Measurements from ENCODE around the gene LTF. TPM values are rescaled to one million over a fixed set of nuclear protein-coding genes. Genes with fewer than 3 reads are reported as not detected.

LTF gene
- total and polyA plus RNA-seq, 9 of the 15 experiments (the other 6 are each of a cell fraction or from before 2014, with no cell fraction given): 0.07 TPM; not detected in 8

DNA sequence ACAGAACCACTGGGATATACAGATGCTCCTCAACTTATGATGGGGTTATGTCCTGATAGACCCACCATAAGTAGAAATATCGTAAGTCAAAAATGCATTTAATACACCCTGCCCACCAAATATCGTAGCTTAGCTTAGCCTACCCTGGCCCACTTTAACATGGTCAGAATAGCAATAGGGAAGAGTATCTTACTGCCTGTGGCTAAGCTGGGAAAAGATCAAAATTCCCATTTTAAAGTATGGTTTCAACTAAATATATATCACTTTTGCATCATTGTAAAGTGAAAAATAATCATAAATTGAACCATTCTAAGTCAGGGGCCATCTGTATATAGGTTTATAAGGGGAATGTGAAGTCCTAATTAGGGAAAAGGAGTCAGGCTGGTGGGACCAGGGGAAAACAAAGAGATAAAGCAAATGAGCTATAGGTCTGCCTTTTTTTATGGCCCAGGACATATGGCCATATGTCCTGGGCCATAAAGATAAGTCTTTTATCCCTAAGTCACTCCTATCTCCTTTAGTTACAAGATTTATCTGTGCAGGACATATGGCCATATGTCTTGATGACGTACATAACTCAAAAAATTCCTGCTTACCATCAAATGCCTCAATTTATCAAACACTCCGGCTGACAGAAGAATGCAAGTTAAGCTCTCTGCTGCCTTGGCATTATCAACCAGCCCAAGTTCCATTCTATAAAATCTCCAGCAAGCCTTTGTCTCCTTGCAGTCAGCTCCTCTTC lies 44.3 kb upstream of the LTF start (continued):
- TF ChIP-seq ZEB2 (IDR thresholded peaks at IDR 0.05) (peak; percentile 83; the same call in 1 of the 2 replicates), MAZ (CRISPR knock-in tag; conservative IDR thresholded peaks at IDR 0.05 in 1 of 2, IDR thresholded peaks at IDR 0.05 in 1 of 2) (peak; percentile 40 to 61), PTBP1 (IDR thresholded peaks at IDR 0.05; ENCODE audit: low read depth, low read length) (no peak), CXXC5 (CRISPR knock-in tag; IDR thresholded peaks at IDR 0.05) (peak; percentile 87), E2F3 (CRISPR knock-in tag; IDR thresholded peaks at IDR 0.05) (0 out of 2 replicates have a peak, but pooled peaks have one; percentile 43), ATF1 (CRISPR knock-in tag; IDR thresholded peaks at IDR 0.05) (no peak), ATF1 (tag; IDR thresholded peaks at IDR 0.05) (peak; percentile 97), SETDB1 (IDR thresholded peaks at IDR 0.05; ENCODE audit: low read length) (no peak), ZNF766 (CRISPR knock-in tag; conservative IDR thresholded peaks at IDR 0.05) (peak; percentile 97), RAD21 (CRISPR knock-in tag; conservative IDR thresholded peaks at IDR 0.05 in 1 of 2, IDR thresholded peaks at IDR 0.05 in 1 of 2) (0 out of 4 replicates have a peak, but pooled peaks of 1 of the 2 experiments have one; percentile 9), GABPB2 (CRISPR knock-in tag; conservative IDR thresholded peaks at IDR 0.05) (no peak), JUNB (CRISPR knock-in tag; conservative IDR thresholded peaks at IDR 0.05) (no peak), CTBP1 (IDR thresholded peaks at IDR 0.05; ENCODE audit: borderline replicate concordance) (peak; percentile 85), CHCHD3 (CRISPR knock-in tag; IDR thresholded peaks at IDR 0.05) (no peak), HLTF (IDR thresholded peaks at IDR 0.05) (peak; percentile 94), SRSF7 (optimal IDR thresholded peaks at IDR 0.05; ENCODE audit: low read depth, low read length) (no peak), CHD2 (IDR thresholded peaks at IDR 0.05; ENCODE audit: low read depth, low read length) (no peak)
- TF ChIP-seq, protein P1, sequence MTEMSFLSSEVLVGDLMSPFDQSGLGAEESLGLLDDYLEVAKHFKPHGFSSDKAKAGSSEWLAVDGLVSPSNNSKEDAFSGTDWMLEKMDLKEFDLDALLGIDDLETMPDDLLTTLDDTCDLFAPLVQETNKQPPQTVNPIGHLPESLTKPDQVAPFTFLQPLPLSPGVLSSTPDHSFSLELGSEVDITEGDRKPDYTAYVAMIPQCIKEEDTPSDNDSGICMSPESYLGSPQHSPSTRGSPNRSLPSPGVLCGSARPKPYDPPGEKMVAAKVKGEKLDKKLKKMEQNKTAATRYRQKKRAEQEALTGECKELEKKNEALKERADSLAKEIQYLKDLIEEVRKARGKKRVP (CRISPR knock-in tag; IDR thresholded peaks at IDR 0.05): peak; percentile 82
- TF ChIP-seq, protein P2, sequence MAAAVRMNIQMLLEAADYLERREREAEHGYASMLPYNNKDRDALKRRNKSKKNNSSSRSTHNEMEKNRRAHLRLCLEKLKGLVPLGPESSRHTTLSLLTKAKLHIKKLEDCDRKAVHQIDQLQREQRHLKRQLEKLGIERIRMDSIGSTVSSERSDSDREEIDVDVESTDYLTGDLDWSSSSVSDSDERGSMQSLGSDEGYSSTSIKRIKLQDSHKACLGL (CRISPR knock-in tag; IDR thresholded peaks at IDR 0.05; ENCODE audit: borderline replicate concordance, poor library complexity, severe bottlenecking): no peak
- TF ChIP-seq, protein P3, sequence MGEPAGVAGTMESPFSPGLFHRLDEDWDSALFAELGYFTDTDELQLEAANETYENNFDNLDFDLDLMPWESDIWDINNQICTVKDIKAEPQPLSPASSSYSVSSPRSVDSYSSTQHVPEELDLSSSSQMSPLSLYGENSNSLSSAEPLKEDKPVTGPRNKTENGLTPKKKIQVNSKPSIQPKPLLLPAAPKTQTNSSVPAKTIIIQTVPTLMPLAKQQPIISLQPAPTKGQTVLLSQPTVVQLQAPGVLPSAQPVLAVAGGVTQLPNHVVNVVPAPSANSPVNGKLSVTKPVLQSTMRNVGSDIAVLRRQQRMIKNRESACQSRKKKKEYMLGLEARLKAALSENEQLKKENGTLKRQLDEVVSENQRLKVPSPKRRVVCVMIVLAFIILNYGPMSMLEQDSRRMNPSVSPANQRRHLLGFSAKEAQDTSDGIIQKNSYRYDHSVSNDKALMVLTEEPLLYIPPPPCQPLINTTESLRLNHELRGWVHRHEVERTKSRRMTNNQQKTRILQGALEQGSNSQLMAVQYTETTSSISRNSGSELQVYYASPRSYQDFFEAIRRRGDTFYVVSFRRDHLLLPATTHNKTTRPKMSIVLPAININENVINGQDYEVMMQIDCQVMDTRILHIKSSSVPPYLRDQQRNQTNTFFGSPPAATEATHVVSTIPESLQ (CRISPR knock-in tag; IDR thresholded peaks at IDR 0.05): no peak

All from K562 (cell line).